ENCODE measurements around the gene PLXDC2.

- TF ChIP-seq POLR2A (IDR thresholded peaks at IDR 0.05; ENCODE audit: low read length), result no peak
- TF ChIP-seq GATA1 (IDR thresholded peaks at IDR 0.05; ENCODE audit: low read depth, low read length), result no peak
Measured at GRCh38 chr10:19911886-19912285, 95.7 kb downstream of the PLXDC2 start.

All from erythroblast (primary cell).